ENCODE data around the gene SWAP70.

- TF ChIP-seq, protein P1, sequence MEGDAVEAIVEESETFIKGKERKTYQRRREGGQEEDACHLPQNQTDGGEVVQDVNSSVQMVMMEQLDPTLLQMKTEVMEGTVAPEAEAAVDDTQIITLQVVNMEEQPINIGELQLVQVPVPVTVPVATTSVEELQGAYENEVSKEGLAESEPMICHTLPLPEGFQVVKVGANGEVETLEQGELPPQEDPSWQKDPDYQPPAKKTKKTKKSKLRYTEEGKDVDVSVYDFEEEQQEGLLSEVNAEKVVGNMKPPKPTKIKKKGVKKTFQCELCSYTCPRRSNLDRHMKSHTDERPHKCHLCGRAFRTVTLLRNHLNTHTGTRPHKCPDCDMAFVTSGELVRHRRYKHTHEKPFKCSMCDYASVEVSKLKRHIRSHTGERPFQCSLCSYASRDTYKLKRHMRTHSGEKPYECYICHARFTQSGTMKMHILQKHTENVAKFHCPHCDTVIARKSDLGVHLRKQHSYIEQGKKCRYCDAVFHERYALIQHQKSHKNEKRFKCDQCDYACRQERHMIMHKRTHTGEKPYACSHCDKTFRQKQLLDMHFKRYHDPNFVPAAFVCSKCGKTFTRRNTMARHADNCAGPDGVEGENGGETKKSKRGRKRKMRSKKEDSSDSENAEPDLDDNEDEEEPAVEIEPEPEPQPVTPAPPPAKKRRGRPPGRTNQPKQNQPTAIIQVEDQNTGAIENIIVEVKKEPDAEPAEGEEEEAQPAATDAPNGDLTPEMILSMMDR (conservative IDR thresholded peaks at IDR 0.05; ENCODE audit: low read depth, low read length): no peak
- no peak for TF ChIP-seq EZH2 (IDR thresholded peaks at IDR 0.05; ENCODE audit: borderline replicate concordance, low read depth, low read length, poor library complexity, severe bottlenecking)
Observed at GRCh38 chr11:9616858-9617257, 47.0 kb upstream of the SWAP70 start.
